HepG2 (cell line): ENCODE measurements around the gene MAD2L2. TPM values are rescaled to one million over a fixed set of nuclear protein-coding genes. Genes with fewer than 3 reads are reported as not detected.

Experiments used
- EEA1 ChIP-seq: sonication (generic); formaldehyde crosslinking; IDR thresholded peaks from 2 replicates; pipeline ENCODE4 v1.5.1; 2020; ENCODE audit warnings: mild to moderate bottlenecking, missing genetic modification reagents, borderline replicate concordance
- ERF ChIP-seq: IDR thresholded peaks from 2 replicates; pipeline ENCODE4 v1.6.1; 2018; ENCODE audit warnings: missing biosample characterization, missing genetic modification reagents
- GMEB2 ChIP-seq: IDR thresholded peaks from 2 replicates; pipeline ENCODE4 v1.6.1; 2016; ENCODE audit warnings: missing biosample characterization, missing genetic modification reagents, low read depth
- HBP1 ChIP-seq: IDR thresholded peaks from 2 replicates; pipeline ENCODE4 v1.6.1; 2016; ENCODE audit warnings: low read depth, control low read depth
- MTA1 ChIP-seq: sonication (generic); formaldehyde crosslinking; IDR thresholded peaks from 2 replicates; pipeline ENCODE4 v1.4.0; 2020; ENCODE audit warnings: missing genetic modification reagents, mild to moderate bottlenecking, borderline replicate concordance
- RBM22 ChIP-seq: fragments of 200-400 bp; formaldehyde crosslinking; optimal IDR thresholded peaks from 2 replicates; pipeline ENCODE3; 2017; ENCODE audit warnings: mild to moderate bottlenecking, low read length, moderate library complexity
- ZMYM3 ChIP-seq: sonication (generic); formaldehyde crosslinking; IDR thresholded peaks from 2 replicates; pipeline ENCODE4 v1.5.1; 2020; ENCODE audit warnings: mild to moderate bottlenecking, missing genetic modification reagents
- ZNF142 ChIP-seq: sonication (generic); formaldehyde crosslinking; IDR thresholded peaks from 2 replicates; pipeline ENCODE4 v1.4.0; 2020; ENCODE audit warnings: missing genetic modification reagents
- ZNF430 ChIP-seq: sonication (generic); formaldehyde crosslinking; IDR thresholded peaks from 2 replicates; pipeline ENCODE4 v1.9.0; 2021; ENCODE audit warnings: mild to moderate bottlenecking, missing genetic modification reagents
- ZNF598 ChIP-seq: sonication (generic); formaldehyde crosslinking; IDR thresholded peaks from 2 replicates; pipeline ENCODE4 v1.5.1; 2020; ENCODE audit warnings: mild to moderate bottlenecking, missing genetic modification reagents, borderline replicate concordance
- ZNF704 ChIP-seq: sonication (generic); formaldehyde crosslinking; IDR thresholded peaks from 2 replicates; pipeline ENCODE4 v1.8.1; 2023; ENCODE audit warnings: mild to moderate bottlenecking, inconsistent platforms, moderate library complexity, missing genetic modification reagents, borderline replicate concordance
- ZXDC ChIP-seq: sonication (generic); formaldehyde crosslinking; IDR thresholded peaks from 2 replicates; pipeline ENCODE4 v1.5.0; 2020; ENCODE audit warnings: mild to moderate bottlenecking, missing genetic modification reagents
- polyA plus RNA-seq, 8 experiments: library from polyadenylated mRNA; depleted of rRNA in 3 of 8; stranded (reverse) in 7 of 8; unstranded in 1 of 8; fragments of >200 nt; fragmentation: Illumina TruSeq in 4 of 8; extraction: Trizol in 4 of 8; gene quantifications; 2 replicates each; pipeline versions ENCODE4 v1.2.1 to v1.2.3, GENCODE V29; 2011 to 2016; ENCODE audit warnings: low read depth in 4 of 8, missing spikeins in 1 of 8, mixed read lengths in 1 of 8; ENCODE audit not compliant: insufficient read depth in 1 of 8
- total RNA-seq, 5 experiments: library from RNA; depleted of rRNA; stranded (reverse); fragments of >200 nt; fragmentation: Illumina TruSeq; extraction: Trizol; gene quantifications; 2 replicates each; pipeline ENCODE4 v1.2.3, GENCODE V29; 2016; ENCODE audit warnings: low read depth in 1 of 5

Gene MAD2L2
- total and polyA plus RNA-seq, 2 of the 13 experiments (the other 11 are each of a cell fraction or from before 2014, with no cell fraction given) = 51.8 to 53.8 TPM

- TF ChIP-seq MTA1 (CRISPR knock-in tag) (0 out of 2 replicates have a peak, but pooled peaks have one; percentile 38), ZNF598 (0 out of 2 replicates have a peak, but pooled peaks have one; percentile 5), RBM22 (no peak), ZNF142 (no peak), ZMYM3 (CRISPR knock-in tag) (no peak), EEA1 (CRISPR knock-in tag) (0 out of 2 replicates have a peak, but pooled peaks have one; percentile 76), GMEB2 (CRISPR knock-in tag) (no peak), ZNF704 (peak; percentile 57; the same call in 1 of the 2 replicates), ZNF430 (0 out of 2 replicates have a peak, but pooled peaks have one; percentile 27), HBP1 (CRISPR knock-in tag) (0 out of 2 replicates have a peak, but pooled peaks have one; percentile 14), ZXDC (CRISPR knock-in tag) (peak; percentile 78; the same call in 1 of the 2 replicates), ERF (peak; percentile 23; the same call in 1 of the 2 replicates)
These were observed 478 bp downstream of the MAD2L2 start (continued) for GRCh38 chr1:11680270-11681070.
